Measurements from ENCODE around the gene TMEM200B. TPM values are rescaled to one million over a fixed set of nuclear protein-coding genes. Genes with fewer than 3 reads are reported as not detected.
"Not testable (repeated sequence)": the region's sequence is repeated elsewhere in the genome, so short reads cannot be mapped to it uniquely, and the experiment has no call there.

TMEM200B gene
- total RNA-seq, 1 donor = 14.2 TPM

DNA sequence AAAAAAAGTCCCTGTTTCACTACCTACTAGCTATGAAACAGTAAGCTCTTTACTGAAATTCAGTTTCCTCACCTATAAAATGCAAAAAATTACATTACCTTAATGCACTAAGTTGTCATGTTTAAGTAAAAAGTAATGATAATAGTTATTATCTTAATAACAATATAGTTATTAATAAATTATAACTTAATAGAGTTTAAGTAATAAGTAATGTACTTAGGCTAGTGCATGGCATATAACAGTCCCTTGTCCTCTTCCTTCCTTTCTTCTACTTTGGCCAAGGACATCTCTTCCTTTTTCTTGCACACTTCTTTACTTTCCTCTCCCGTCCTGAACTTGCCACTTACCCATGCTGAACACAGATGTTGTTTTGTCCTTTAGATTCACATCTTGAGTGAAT is 9.0 kb downstream of the TMEM200B start:
- TF ChIP-seq, protein P1, sequence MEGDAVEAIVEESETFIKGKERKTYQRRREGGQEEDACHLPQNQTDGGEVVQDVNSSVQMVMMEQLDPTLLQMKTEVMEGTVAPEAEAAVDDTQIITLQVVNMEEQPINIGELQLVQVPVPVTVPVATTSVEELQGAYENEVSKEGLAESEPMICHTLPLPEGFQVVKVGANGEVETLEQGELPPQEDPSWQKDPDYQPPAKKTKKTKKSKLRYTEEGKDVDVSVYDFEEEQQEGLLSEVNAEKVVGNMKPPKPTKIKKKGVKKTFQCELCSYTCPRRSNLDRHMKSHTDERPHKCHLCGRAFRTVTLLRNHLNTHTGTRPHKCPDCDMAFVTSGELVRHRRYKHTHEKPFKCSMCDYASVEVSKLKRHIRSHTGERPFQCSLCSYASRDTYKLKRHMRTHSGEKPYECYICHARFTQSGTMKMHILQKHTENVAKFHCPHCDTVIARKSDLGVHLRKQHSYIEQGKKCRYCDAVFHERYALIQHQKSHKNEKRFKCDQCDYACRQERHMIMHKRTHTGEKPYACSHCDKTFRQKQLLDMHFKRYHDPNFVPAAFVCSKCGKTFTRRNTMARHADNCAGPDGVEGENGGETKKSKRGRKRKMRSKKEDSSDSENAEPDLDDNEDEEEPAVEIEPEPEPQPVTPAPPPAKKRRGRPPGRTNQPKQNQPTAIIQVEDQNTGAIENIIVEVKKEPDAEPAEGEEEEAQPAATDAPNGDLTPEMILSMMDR (IDR thresholded peaks at IDR 0.05; ENCODE audit: insufficient read depth, low read depth, low read length) = no peak
- no peak overlapping the region for H3K4me3 ChIP-seq (ENCODE audit: low read depth, low read length)
- DNase-seq (ENCODE audit: low read depth) = no peak

DNA sequence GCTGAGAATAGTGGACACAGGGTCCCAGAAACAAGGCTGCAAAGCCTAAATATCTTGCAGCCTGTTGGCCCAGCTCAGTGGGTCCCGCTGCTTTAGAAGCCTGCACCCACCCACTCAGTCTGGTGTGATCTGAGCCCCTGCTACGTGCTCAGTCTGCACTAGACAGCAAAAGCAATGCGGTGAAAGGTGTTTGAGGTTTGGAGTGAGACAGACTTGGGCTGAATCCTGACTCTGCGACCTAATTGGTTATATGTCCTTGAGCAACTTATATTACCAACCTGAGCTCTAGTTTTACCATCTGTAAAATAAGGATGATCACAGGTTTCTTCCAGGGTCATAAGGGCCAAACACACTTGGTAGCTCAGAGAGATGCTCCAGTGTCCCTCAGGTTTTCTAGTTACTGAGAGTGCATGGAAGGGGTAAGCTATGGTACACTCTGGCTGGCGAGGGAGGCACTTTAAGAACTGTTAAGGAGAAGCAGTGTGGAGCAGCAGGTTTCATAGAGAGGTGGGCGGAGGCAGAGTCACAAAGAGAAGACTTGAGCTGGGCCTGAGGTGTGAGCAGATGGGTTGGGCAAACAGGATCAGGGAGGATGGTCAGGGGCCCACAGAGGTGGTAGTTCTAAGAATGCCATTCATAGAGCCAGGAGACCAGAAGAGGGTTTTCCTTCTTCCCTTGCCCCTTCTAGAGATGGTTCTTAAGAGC is 10.1 kb downstream of the TMEM200B start:
- DNase-seq (ENCODE audit: low read depth) = no peak
- H3K4me3 ChIP-seq (ENCODE audit: low read depth, low read length) = no peak overlapping the region
- TF ChIP-seq, protein P1 (IDR thresholded peaks at IDR 0.05; ENCODE audit: insufficient read depth, low read depth, low read length) = no peak

DNA sequence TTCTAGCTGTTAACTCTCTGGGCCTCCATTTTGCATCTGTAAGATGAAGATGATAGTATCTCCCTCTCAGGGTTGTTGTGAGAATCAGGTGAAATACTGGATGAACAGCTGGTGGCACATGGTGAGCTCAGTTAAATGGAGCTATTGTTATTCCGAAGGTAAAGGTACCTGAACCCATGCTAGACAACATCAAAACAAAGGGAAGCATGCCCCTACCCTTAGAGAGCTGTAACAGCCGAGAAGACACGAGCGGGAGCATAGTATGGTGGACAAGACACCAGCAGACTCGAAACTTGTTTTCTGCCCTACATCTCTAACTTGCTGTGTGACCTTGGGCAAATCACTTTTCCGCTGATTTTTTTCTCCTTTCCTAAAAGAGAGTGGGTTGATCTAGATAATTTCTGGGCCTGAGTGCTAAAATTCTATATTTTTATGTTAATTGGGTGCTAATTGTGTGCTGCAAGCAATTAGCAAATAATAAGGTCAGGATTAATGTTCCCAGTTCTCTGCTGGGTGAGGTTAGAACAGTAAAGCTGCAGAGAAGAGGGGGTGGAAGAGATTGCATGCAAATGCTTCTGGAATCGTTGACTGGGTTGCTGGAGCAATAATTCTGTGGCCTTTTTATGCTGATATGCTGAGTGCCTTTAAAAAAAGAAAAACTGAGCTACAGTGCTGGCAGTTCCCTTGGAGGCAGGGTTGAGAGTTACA is 10.8 kb downstream of the TMEM200B start:
- H3K4me3 ChIP-seq (ENCODE audit: low read depth, low read length) = no peak overlapping the region
- DNase-seq (ENCODE audit: low read depth) = no peak
- TF ChIP-seq, protein P1 (IDR thresholded peaks at IDR 0.05; ENCODE audit: insufficient read depth, low read depth, low read length) = no peak

DNA sequence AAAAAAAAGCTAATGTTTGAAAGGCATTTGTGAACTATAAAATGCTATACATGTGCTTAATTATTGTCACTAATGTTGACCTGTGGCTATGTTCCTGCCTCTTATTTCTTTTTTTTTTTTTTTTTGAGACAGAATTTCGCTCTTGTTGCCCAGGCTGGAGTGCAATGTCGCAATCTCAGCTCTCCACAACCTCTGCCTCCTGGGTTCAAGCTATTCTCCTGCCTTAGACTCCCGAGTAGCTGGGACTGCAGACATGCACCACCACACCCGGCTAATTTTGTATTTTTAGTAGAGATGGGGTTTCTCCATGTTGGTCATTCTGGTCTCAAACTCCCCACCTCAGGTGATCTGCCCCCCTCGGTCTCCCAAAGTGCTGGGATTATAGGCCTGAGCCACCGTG is 15.7 kb downstream of the TMEM200B start:
- H3K4me3 ChIP-seq (ENCODE audit: low read depth, low read length); DNase-seq (ENCODE audit: low read depth): not testable (repeated sequence)

DNA sequence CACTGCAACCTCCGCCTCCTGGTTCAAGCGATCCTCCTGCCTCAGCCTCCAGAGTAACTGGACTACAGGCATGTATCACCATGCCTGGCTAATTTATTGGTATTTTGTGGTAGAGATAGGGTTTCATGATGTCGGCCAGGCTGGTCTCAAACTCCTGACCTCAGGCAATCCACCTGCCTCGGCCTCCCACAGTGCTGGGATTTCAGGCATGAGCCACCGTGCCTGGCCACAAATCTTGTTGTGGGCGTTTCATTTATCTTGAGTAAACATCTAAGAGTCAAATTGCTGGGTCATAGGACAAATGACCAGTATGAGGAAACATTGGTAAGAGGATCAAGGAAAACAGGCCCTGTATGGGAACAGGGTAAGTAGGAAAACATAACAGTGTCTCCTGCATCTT is 17.9 kb downstream of the TMEM200B start:
- no peak overlapping the region for H3K4me3 ChIP-seq (ENCODE audit: low read depth, low read length)
- DNase-seq (ENCODE audit: low read depth) = peak; percentile 57
- TF ChIP-seq, protein P1 (IDR thresholded peaks at IDR 0.05; ENCODE audit: insufficient read depth, low read depth, low read length) = no peak

DNA sequence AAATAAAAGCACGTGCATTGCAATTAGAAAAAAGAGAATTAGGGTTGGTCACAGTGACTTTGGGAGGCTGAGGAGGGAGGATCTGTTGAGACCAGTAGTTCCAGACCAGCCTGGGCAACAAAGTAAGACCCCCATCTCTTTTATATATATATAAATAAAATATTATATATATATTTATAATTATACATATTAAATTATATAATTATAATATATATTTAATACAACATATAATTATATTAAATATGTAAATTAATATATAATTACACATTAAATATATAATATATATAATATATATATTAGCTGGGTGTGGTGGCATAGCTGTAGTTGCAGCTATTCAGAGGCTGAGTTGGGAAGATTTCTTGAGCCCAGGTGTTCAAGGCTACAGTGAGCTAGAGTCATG is 23.2 kb downstream of the TMEM200B start:
- H3K4me3 ChIP-seq (ENCODE audit: low read depth, low read length) = no peak overlapping the region
- TF ChIP-seq, protein P1 (IDR thresholded peaks at IDR 0.05; ENCODE audit: insufficient read depth, low read depth, low read length) = no peak
- DNase-seq (ENCODE audit: low read depth) = no peak

DNA sequence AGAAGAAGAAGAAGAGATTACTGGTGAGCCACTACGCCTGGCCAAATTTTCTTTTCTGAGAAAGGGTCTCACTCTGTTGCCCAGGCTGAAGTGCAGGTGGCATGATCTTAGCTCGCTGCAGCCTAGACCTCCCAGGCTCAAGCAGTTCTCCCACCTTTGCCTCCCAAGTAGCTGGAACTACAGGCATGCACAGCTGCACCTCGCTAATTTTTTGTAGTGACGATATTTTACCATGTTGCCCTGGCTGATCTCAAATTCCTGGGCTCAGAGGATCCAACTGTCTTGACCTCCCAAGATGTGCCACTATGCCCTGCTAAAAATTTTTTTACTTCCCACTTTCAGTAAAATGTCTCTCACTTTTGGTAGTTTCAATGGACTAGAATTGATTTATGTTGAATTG is 24.4 kb downstream of the TMEM200B start:
- DNase-seq (ENCODE audit: low read depth) = no peak
- TF ChIP-seq, protein P1 (IDR thresholded peaks at IDR 0.05; ENCODE audit: insufficient read depth, low read depth, low read length) = no peak
- no peak overlapping the region for H3K4me3 ChIP-seq (ENCODE audit: low read depth, low read length)
